ENCODE measurements around the gene NPHP1. TPM values are rescaled to one million over a fixed set of nuclear protein-coding genes. Genes with fewer than 3 reads are reported as not detected.

Gene NPHP1
- 12.9 TPM for total RNA-seq

GRCh38 chr2:110204408-110205385 is at the start of gene NPHP1:
Gene NPHP1 (minus strand): TSS chr2:110205013. CDS start chr2:110204968, 45 bp downstream.

GRCh38 chr2:110211938-110212858 is 7.4 kb upstream of the NPHP1 start, which contains the start of gene MTLN:
Gene MTLN (minus strand): TSS chr2:110212547. CDS start chr2:110212525, 22 bp downstream.

GRCh38 chr2:110115291-110116032 is 89.4 kb downstream of the NPHP1 start, which contains the start of gene MALL:
Gene MALL (minus strand): TSS chr2:110115822. CDS start chr2:110115792, 30 bp downstream.

Small RNA genes lying within 50 kb of the gene (small RNA-seq; reads per million reads assigned to genes)
- gene MIR4436B1, result not detected

Other genes starting within 250 kb of the NPHP1 start
- 2.5 TPM for gene MALL, start 89.2 kb downstream of the NPHP1 start, total RNA-seq
- 32.5 TPM for gene MTLN, start 7.5 kb upstream of the NPHP1 start, total RNA-seq